DMS79 (cell line): ENCODE measurements around the gene CREB5.
"Not testable (repeated sequence)": the region's sequence is repeated elsewhere in the genome, so short reads cannot be mapped to it uniquely, and the experiment has no call there.

Experiments
- DNase-seq: peaks from one replicate; lab custom pipeline; 2025; lab: John Stamatoyannopoulos, UW

Gene CREB5

GRCh38 chr7:28411876-28412662 lies at the start of gene CREB5:
CREB5 (plus strand) TSS chr7:28412518; CDS start chr7:28412915, 397 bp downstream.
- DNase-seq = no peak

GRCh38 chr7:28362812-28363211 lies 49.5 kb upstream of the CREB5 start:
- no peak for DNase-seq

GRCh38 chr7:28364082-28364481 lies 48.2 kb upstream of the CREB5 start:
- DNase-seq = no peak

- no peak for DNase-seq
Measured at GRCh38 chr7:28369523-28369922, 42.8 kb upstream of the CREB5 start.

GRCh38 chr7:28371846-28372245 lies 40.5 kb upstream of the CREB5 start:
- no peak for DNase-seq

GRCh38 chr7:28373990-28374389 lies 38.3 kb upstream of the CREB5 start:
- no peak for DNase-seq

- no peak for DNase-seq
Measured at GRCh38 chr7:28375729-28376128, 36.6 kb upstream of the CREB5 start.

- no peak for DNase-seq
Measured at GRCh38 chr7:28376634-28377033, 35.7 kb upstream of the CREB5 start.

GRCh38 chr7:28378574-28379149 lies 33.7 kb upstream of the CREB5 start:
- DNase-seq = no peak

- no peak for DNase-seq
Measured at GRCh38 chr7:28381466-28381865, 30.9 kb upstream of the CREB5 start.

GRCh38 chr7:28382144-28382543 lies 30.2 kb upstream of the CREB5 start:
- DNase-seq = no peak

GRCh38 chr7:28383975-28384374 lies 28.3 kb upstream of the CREB5 start:
- no peak for DNase-seq

- DNase-seq = no peak
Measured at GRCh38 chr7:28389504-28390395, 22.6 kb upstream of the CREB5 start.

GRCh38 chr7:28390426-28390825 lies 21.9 kb upstream of the CREB5 start:
- DNase-seq = no peak

- DNase-seq = no peak
Measured at GRCh38 chr7:28392289-28392688, 20.0 kb upstream of the CREB5 start.

GRCh38 chr7:28395404-28395803 lies 16.9 kb upstream of the CREB5 start:
- DNase-seq = no peak

GRCh38 chr7:28395831-28396230 lies 16.5 kb upstream of the CREB5 start:
- DNase-seq = no peak

- no peak for DNase-seq
Measured at GRCh38 chr7:28397141-28397540, 15.2 kb upstream of the CREB5 start.

- DNase-seq = no peak
Measured at GRCh38 chr7:28400838-28401360, 11.4 kb upstream of the CREB5 start.

- DNase-seq = not testable (repeated sequence)
Measured at GRCh38 chr7:28401567-28401966, 10.8 kb upstream of the CREB5 start.

- DNase-seq = no peak
Measured at GRCh38 chr7:28405662-28406061, 6.7 kb upstream of the CREB5 start.

- DNase-seq = no peak
Measured at GRCh38 chr7:28406192-28406591, 6.1 kb upstream of the CREB5 start.

- no peak for DNase-seq
Measured at GRCh38 chr7:28407651-28408050, 4.7 kb upstream of the CREB5 start.
